GM19099 (cell line): ENCODE measurements around the gene HNRNPA1L2.

Experiments used
- POLR2A ChIP-seq: IDR thresholded peaks from 3 replicates; pipeline ENCODE4 v1.6.1; 2011; ENCODE audit warnings: low read depth; ENCODE audit not compliant: insufficient read length; ENCODE audit errors: extremely low read depth

The HNRNPA1L2 gene

DNA sequence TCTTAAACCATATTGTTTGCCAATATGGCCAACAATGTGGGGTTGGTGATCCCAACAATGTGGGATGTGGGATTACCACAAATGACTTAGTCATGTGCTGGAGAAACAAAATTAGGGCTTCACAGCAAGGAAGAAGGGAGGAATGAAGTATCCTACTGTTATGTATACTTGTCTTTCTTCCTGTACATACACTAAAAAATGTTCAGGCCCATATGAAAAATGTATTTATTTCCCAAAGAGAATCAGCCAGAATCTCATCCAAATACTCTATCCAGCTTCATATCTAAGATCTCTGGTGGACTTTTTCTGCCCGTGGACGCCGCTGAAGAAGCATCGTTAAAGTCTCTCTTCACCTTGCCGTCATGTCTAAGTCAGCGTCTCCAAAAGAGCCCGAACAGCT is at the start of gene HNRNPA1L2:
Gene HNRNPA1L2, plus strand, starts transcription at position 301 of the 400 bp plus-strand sequence. Its CDS starts 62 bp downstream, at position 363.
- TF ChIP-seq POLR2A = no peak

DNA sequence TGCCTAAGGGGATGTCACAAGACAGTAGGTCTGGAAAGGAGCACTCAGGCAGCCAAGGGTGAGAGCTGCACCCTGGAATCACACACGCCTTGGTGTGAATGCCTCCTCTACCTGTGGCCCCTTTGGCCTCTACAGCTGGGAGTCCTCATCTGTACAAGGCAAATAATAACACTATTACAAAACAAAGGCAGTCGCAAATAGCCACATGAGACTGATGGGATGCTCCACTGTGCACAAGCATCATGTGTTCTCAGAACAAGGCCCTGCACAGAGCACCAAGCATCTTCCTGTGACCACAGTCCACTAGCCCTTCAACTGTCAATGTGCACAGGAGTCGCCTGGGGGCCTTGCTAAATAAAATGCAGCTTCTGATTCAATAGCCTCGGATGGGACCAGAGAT is 44.6 kb upstream of the HNRNPA1L2 start:
- TF ChIP-seq POLR2A = no peak

DNA sequence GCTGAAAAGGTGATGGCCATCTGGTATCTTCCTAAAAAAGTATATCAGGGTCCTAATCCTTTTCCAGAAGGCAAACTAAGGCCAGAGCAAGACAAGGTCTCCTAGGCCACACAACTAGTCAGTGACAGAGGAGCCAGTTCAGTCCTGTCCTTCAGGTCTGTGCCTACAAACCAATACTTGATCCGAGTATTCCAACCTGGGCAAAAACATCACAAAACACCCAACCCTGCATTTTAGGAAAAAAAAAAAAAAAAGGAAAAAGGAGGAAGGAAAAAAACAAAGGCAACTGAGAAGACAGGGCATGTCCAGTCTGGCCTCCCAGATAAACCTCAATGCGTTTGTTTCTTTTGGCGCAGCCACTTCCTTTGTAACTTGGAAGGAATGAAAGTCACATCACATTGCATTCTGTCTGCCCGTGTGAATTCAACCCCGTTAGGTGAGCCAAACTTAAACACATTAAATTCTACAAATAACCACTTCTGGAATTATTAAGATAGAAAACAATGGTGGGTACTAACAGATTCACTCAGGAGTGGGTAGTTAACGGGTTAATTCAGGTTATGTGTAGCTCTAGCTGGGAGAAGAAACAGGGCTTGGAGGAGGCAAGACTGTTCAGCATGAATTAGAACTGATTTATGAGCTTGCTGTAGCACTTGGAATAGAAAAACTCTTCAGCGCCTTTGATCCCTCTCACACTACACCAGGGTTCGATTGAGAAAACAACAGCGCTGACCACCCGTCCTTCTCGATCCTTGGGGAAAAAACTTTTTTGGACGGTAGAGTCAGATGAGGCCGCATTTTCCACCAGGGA is 43.0 kb upstream of the HNRNPA1L2 start:
- no peak for TF ChIP-seq POLR2A

DNA sequence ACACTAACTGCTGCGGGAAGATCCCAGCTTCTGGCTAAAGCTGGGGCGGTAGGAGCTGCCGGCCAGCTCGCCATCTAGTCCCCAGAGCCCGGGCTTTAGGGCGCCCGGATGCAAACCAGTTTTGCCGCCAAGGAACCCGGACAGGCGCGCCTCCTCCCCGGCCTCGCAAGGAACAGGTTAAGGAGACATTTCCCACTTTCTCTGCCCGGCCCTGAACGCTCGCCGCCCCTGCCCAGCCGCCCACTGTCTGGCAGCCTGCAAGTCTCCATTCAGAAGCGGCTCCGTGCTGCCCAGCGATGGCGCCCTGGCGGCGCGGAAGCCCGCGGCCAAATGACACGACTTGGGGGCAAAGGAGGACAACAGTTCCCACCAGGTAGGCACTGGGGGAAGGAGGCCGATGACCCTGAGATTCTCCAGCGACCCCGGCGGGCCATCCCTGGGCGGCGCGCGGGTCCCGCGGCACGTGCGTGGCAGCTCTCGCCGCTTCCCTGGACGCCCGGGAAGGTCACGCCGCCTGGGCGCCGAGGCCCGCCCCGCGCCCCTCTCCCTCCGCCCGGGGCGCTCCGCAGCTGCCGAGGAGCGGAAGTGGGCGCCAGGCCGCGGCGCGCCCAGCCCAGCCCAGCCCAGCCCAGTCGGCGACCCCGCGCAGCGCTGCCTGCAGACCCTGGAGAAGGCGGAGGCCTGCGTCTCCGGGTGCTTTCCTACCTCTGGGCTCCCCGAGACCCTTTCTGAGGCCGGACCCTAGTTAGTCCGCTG is 42.2 kb upstream of the HNRNPA1L2 start:
- peak; percentile 53 for TF ChIP-seq POLR2A

DNA sequence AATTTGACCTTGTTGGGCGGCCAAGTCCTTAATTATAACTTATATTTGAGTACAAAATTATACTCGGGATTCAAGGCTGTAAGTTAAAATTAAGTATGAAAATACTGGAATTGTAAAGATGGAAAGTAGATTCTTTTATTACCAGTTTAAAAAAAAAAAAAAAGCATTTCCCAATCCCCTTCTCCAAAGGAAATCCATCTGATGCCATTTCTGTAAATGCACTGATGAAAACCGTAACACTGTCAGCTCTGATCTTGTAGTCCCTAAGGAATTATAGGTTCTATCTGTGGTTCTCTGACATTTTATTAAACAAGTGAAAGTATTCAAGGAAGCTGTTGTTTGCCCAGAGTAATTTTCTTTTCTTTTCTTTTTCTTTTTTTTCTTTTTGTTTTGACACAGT is 41.6 kb upstream of the HNRNPA1L2 start:
- TF ChIP-seq POLR2A = no peak

DNA sequence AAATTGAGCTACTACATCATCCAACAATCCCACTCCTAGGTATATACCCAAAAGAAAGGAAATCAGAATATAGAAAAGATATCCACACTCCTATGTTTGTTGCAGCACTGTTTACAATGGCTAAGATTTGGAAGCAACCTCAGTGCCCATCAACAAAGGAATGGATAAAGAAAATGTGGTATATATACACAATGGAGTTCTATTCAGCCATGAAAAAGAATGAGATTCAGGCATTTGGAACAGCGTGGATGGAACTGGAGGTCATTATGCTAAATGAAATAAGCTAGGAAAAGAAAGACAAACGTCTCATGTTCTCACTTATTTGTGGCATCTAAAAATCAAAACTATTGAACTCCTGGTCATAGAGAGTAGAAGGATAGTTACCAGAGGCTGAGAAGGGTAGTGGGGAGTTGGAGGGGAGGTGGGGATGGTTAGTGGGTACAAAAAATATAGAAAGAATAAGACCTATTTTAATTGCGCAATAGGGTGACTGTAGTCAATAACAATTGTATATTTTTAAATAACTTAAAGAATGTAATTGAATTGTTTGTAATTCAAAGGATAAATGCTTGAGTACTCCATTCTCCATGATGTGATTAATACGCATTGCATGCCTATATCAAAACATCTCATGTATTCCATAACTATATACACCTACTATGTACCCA is 27.0 kb upstream of the HNRNPA1L2 start:
- no peak for TF ChIP-seq POLR2A

DNA sequence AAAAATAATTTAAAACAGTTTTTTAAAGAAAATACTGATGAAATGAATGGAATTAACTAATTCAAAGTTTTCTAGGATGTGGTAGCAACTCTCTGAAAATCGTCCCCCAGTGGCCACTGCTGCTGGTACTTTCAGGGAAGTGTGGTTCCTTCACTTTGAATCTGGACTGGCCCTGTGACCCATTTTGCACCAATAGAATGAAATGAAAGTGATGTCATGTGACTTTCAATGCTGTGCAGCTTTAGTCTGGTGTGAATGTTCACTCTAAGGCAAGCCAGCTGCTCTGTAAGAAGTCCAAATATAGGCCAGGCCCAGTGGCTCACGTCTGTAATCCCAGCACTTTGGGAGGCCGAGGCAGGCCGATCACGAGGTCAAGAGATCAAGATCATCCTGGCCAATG is 26.4 kb upstream of the HNRNPA1L2 start:
- no peak for TF ChIP-seq POLR2A

DNA sequence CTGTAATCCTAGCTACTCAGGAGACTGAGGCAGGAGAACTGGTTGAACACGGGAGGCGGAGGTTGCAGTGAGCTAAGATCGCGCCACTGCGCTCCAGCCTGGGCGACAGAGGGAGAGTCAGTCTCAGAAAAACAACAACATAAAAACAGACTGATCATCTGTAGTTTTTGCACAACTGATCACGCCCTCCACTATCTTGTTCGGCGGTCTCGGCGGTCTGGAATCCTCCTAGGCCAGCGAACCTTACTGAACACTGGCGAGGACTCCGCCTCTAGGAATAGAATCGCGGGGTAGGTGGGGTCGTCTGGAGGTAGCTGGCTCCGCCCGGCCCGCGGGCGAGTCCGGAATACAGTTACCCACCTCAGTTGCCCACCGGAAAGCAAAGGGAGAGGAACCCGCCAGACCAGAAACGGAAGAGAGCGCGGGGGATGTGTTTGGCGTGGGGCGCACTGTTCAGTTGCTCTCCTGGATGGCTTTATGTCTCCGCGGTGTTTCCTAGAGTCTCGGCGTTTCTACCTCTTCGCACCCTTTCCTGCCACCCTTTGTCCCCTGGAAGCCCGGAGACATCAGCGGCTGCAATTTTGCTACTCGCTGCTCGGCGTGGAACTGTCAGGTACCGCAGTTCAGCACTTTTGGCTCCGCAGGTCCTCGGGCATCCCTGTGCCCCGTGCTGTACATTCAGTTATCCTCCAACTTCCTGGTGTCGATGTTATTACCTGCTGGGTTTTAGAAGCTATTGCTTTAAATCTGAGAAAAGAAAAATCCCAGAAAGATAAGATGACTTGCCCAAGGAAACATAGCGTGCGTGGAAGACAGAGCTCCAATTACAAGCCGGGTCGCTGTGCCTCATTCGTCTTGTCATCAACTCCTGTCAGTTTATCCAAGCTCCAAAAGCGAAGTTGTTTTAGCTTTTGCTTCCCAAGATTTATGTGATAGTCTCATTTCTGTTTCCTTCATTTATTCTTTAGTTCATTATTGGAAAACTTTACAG is 24.9 kb upstream of the HNRNPA1L2 start:
- TF ChIP-seq POLR2A = peak; percentile 91

DNA sequence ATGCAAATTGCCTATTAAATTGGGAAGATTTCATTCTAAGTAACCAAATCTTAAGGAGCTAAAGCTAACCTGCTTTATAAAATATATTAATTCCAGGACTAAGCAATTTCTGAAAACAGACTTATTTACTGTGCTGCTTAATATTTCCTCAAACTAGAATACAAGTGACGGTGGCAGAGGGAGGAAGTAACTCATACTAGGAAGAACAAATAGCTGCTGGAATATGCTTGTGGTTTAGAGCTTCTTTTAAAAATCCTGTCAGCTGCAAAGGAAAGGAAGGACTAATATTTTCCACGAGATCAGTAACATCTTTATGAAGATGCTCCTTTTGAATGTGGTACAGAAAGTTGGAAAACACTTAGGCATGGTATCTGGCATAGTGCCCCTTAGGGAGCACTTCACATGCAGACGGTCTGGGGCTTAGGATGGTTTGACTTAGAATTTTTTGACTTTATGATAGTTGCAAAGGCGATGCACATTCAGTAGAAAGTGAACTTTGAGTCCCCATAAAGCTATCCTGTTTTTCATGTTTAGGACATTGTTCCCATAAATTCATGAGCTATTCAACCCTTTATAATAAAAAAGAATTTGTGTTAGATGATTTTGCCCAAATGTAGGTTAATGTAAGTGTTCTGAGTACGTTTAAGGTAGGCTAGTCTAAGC is 3.4 kb upstream of the HNRNPA1L2 start:
- TF ChIP-seq POLR2A = no peak

DNA sequence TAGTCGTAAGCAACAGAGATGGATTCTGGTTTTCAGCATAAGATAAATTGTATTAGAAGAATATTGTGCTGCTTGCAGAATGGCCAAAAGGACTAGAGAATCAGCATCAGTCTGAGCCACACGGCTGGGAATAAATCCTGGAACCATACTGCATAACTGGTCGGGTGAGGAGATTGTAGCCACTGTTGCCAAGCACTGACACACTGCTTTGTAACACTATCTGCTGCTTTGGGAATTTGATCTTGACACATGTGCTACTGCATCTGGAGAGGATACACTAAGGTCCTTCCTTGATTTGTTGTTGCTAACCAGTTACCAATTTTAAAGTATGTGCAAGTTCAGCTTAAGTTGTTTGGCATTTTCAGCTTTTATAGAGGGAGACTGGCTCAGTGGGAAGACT is 1.9 kb downstream of the HNRNPA1L2 start:
- TF ChIP-seq POLR2A = no peak

DNA sequence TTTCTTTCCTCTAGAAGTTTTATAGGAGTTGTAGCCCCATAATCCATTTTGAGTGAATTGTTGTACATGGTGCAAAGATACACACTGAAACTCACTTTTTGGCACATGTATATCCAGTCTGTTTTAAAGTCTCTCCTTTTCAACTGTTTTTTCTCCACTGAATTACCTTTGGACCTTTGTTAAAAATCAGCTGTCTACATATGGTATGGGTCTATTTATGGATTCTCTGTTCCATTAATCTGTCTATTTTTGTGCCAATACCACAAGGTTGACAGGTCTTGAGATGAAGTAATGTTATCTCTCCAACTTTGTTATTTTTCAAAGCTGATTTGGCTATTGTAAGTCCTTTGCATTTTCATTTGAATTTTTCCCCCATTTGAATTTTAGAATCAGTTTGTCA is 4.7 kb downstream of the HNRNPA1L2 start:
- no peak for TF ChIP-seq POLR2A

DNA sequence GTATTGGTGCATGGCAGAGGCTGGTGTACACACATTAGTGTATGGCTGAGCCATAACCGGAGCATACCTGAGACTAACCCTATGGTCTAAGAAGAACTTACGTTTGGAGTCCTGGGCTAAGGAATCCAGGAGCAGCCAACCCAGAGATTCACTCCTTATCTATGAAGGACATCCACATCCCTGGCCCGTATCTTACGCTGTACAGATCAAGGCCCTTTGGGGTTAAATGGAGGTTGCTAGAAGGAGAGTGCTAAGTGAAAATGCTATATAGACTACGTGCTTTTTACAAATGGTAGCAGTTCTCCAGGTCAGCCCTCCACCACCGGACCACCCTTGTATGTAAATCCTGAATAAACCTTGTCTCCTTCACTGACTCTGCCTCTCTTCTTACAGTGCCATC is 8.5 kb downstream of the HNRNPA1L2 start:
- TF ChIP-seq POLR2A = no peak

DNA sequence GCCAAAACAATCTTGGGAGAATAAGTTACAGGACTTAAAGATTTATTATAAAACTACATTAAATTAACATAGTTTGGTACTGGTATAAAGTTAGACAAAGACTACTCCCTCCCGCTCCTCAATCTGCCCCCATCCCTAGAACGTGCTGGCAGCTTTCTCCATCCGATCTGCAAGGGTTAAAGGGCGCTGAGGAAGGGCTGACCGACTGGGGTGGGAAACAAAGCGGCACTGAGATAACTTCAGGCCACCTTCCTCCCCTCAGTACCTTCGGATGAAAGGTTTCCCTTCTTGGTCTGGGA is 9.6 kb downstream of the HNRNPA1L2 start:
- TF ChIP-seq POLR2A = no peak

DNA sequence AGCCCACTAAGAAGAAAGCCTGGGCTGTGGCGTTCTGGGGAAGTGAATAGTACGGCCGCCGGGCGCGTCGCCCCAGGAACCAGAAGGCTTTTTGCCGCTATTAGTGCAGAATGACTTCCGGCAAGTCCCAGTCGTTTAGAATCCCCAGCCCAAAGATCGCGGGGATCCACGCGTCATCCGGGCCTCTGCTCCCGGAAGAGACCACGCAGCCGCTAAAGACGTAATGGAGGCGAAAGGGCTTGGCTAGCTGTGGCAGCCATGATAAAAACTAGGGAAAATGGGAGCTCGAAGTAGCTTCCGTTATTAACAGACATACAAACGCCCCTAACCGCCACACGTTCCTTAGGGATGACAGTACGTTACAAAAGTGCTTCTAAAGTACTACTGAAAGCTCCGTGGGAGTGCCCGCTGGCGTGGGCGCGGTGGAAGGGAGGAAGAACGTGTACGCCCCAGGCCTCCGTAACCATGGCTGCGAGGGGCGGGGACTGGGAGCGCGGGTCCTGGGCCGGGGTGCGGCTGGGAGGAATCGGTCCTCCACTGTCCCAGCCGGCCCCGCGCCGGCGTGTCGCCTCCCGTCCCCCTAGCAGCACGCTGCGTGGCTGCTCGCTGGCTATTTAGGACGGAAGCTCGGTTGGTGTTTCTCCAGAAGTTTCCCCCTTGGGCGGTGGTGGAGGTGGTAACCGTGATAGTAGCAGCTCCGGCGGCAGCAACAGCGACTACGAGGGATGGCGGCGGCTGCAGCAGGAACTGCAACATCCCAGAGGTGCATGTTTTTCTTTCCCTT is 10.2 kb downstream of the HNRNPA1L2 start, which contains the start of gene SUGT1:
Gene SUGT1, plus strand, starts transcription at position 641 of the 784 bp plus-strand sequence. Its CDS starts 85 bp downstream, at position 726.
- TF ChIP-seq POLR2A = peak; percentile 81

DNA sequence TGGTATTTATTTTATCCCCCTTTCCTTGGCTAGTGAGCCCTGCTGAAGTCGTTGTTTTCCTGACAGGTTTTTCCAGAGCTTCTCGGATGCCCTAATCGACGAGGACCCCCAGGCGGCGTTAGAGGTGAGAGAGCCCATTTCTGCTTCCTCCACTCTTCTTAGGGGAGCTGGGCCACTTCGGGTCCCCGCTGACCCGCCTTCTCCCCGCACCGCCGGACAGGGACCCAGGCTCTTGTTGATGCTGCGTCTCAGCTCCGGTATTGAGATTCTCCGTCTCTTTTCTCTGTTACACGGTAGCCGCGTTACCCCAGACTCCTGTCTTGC is 10.7 kb downstream of the HNRNPA1L2 start:
- TF ChIP-seq POLR2A = no peak
